K562 (cell line): ENCODE data around the gene MSL3.

ENCODE experiments used
- MEF2D ChIP-seq: conservative IDR thresholded peaks from 2 replicates; pipeline ENCODE4 v1.6.1; 2016; ENCODE audit warnings: low read depth, missing genetic modification characterization, missing compliant biosample characterization
- STAG1 ChIP-seq: sonication (generic); formaldehyde crosslinking; IDR thresholded peaks from 2 replicates; pipeline ENCODE4 v1.5.0; 2020; ENCODE audit warnings: missing genetic modification reagents, borderline replicate concordance
- TF ChIP-seq, protein P1 (sequence below), 2 experiments: fragments of 450-650 bp in 1 of 2; sonication (generic) in 1 of 2; formaldehyde crosslinking in 1 of 2; IDR thresholded peaks; 2 replicates each; pipeline versions ENCODE4 v1.7.1 to v1.9.0; 2016 to 2022; ENCODE audit warnings: inconsistent platforms in 1 of 2, mild to moderate bottlenecking in 1 of 2, missing genetic modification reagents in 1 of 2

DNA sequence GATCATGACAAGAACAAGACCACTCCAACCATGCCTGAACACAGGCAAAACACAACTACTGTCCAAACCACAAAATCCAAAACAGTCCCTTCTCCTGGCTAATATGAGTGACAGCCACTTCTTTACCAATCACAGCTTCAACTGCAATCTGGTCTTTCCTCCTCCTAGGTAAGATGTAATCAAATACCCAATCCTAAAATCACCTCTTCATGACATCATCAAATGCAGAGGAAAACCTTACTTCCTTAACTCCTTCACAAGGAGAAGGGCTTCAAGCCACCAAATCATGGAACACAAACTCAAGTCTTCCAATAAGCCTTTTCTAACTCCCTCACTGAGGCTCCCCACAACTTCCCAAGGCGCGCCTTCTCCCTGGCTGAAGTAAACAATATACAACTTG, 4.4 kb upstream of the MSL3 start:
- TF ChIP-seq, protein P1, sequence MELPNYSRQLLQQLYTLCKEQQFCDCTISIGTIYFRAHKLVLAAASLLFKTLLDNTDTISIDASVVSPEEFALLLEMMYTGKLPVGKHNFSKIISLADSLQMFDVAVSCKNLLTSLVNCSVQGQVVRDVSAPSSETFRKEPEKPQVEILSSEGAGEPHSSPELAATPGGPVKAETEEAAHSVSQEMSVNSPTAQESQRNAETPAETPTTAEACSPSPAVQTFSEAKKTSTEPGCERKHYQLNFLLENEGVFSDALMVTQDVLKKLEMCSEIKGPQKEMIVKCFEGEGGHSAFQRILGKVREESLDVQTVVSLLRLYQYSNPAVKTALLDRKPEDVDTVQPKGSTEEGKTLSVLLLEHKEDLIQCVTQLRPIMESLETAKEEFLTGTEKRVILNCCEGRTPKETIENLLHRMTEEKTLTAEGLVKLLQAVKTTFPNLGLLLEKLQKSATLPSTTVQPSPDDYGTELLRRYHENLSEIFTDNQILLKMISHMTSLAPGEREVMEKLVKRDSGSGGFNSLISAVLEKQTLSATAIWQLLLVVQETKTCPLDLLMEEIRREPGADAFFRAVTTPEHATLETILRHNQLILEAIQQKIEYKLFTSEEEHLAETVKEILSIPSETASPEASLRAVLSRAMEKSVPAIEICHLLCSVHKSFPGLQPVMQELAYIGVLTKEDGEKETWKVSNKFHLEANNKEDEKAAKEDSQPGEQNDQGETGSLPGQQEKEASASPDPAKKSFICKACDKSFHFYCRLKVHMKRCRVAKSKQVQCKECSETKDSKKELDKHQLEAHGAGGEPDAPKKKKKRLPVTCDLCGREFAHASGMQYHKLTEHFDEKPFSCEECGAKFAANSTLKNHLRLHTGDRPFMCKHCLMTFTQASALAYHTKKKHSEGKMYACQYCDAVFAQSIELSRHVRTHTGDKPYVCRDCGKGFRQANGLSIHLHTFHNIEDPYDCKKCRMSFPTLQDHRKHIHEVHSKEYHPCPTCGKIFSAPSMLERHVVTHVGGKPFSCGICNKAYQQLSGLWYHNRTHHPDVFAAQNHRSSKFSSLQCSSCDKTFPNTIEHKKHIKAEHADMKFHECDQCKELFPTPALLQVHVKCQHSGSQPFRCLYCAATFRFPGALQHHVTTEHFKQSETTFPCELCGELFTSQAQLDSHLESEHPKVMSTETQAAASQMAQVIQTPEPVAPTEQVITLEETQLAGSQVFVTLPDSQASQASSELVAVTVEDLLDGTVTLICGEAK (IDR thresholded peaks at IDR 0.05): no peak
- TF ChIP-seq, protein P1 (CRISPR knock-in tag; IDR thresholded peaks at IDR 0.05): no peak
- TF ChIP-seq MEF2D: no peak
- TF ChIP-seq STAG1: no peak
